Measurements from ENCODE around the gene SPAAR. TPM values are rescaled to one million over a fixed set of nuclear protein-coding genes. Genes with fewer than 3 reads are reported as not detected.

Gene SPAAR
- total RNA-seq, 1 donor from 2014 or later, result 0.49 TPM

DNA sequence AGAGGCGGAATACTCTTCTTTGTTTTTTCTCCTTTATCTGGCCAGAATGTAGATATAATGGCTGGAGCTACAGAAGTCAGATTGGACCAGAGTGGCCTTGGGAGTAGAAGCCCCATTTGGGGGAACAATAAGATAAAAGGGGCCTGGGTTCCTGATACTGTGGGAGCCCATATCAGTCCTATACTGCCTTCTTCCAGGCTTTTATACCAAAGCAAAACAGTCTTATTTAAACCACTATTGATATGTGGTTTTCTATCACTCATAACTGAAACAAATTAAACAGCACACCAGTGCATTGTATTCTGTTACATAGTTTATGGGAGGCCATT lies 14.3 kb downstream of the SPAAR start:
- Histone ChIP-seq H3K4me1 (peaks cover 16% of the 10 kb centered on the region), H3K9me3 (no peaks in the 10 kb centered on the region), H3K27ac (peak overlapping the region; percentile 56), H3K4me3 (no peak overlapping the region), H3K27me3 (no peaks in the 10 kb centered on the region), H3K36me3 (no peaks in the 10 kb centered on the region)
- intact Hi-C loops (cut with DNase I), result no loop called here
- no peak for DNase-seq (ENCODE audit: extremely low spot score in 2 of 2)
- no peak for TF ChIP-seq POLR2AphosphoS5 (IDR thresholded peaks at IDR 0.05; ENCODE audit: insufficient read depth in 1 of 2, low read depth in 1 of 2)
- no peak for TF ChIP-seq POLR2A (IDR thresholded peaks at IDR 0.05)
- TF ChIP-seq, protein P1, sequence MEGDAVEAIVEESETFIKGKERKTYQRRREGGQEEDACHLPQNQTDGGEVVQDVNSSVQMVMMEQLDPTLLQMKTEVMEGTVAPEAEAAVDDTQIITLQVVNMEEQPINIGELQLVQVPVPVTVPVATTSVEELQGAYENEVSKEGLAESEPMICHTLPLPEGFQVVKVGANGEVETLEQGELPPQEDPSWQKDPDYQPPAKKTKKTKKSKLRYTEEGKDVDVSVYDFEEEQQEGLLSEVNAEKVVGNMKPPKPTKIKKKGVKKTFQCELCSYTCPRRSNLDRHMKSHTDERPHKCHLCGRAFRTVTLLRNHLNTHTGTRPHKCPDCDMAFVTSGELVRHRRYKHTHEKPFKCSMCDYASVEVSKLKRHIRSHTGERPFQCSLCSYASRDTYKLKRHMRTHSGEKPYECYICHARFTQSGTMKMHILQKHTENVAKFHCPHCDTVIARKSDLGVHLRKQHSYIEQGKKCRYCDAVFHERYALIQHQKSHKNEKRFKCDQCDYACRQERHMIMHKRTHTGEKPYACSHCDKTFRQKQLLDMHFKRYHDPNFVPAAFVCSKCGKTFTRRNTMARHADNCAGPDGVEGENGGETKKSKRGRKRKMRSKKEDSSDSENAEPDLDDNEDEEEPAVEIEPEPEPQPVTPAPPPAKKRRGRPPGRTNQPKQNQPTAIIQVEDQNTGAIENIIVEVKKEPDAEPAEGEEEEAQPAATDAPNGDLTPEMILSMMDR (IDR thresholded peaks at IDR 0.05), result no peak

DNA sequence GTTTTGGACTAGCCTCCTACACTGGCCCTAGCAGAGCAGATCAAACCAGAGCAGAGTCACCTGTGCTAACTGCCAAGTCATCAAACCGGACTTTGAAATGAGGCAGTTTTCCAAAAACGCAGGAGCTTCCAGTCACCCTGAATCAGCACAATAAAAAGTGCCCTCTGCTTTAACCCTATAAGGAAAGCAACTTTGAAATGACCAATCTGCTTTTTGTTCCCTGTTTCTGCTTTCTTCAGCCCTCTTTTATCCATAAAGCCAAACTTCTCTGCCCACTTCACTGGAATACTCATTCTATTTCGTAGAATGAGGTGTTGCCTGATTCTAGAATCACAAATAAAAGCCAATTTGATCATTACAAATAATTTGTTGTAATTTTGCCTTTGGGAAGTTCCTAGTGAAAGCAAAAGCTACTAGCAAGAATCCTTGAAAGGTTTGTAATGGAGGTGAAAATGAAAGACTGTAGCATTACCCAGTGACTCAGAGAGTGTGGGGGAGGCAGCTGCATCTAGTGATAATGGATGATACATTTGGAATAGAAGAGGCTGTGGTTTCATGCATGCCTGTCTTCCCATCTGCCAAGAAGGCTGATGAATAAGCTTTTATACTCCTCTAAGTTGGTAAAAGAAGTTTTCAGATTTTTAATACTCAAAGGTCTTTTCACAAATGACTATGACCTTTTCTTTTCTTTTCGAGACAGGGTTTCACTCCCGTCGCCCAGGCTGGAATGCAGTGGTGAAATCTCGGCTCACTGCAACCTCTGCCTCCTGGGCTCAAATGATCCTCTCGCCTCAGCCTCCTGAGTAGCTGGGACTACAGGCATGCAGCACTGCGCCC lies 14.9 kb downstream of the SPAAR start:
- no peak for DNase-seq (ENCODE audit: extremely low spot score in 2 of 2)
- no peaks in the 10 kb centered on the region for H3K36me3 ChIP-seq
- H3K4me1 ChIP-seq, result peaks cover 16% of the 10 kb centered on the region
- H3K4me3 ChIP-seq, result no peak overlapping the region
- peak overlapping the region; percentile 56 for H3K27ac ChIP-seq
- intact Hi-C loops (cut with DNase I), result no loop called here
- no peaks in the 10 kb centered on the region for H3K9me3 ChIP-seq
- peak in 1 of 2 donors; percentile 24 for TF ChIP-seq POLR2AphosphoS5 (IDR thresholded peaks at IDR 0.05; ENCODE audit: insufficient read depth in 1 of 2, low read depth in 1 of 2)
- TF ChIP-seq, protein P1 (IDR thresholded peaks at IDR 0.05), result no peak
- no peaks in the 10 kb centered on the region for H3K27me3 ChIP-seq

DNA sequence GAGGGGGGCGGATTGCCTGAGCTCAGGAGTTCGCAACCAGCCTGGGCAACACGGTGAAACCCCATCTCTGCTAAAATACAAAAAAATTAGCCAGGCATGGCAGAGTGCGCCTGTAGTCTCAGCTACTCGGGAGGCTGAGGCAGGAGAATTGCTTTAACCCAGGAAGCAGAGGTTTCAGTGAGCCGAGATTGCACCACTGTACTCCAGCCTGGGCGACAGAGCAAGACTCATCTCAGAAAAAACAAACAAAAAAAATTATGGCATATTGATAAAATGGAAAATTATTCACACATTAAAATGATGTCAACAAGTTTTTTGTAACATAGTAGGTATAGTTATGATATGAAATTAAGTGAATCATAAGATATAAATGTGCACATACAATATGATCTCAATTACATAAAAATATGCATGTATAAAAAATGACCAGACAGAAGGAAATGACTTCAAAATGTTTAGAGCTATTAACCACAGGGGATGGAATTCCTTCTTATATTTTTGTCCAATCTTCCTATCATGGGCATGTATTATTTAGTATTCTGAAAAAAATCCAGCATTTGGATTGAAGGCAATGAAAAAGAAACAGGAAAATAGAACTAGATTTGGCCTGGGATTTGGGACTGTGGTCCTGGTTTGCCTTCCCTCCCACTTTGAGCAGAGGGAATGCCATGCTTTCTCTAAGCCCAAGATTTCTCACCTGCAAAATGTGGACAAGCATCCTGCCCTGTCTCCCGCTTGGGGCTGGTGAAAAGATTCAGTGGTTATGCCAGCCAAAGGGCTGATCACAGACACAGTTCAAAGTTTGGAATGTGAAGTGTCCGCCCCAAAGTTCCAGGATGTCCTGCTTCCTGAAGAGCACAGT lies 19.5 kb downstream of the SPAAR start:
- no peaks in the 10 kb centered on the region for H3K27me3 ChIP-seq
- TF ChIP-seq POLR2AphosphoS5 (IDR thresholded peaks at IDR 0.05; ENCODE audit: insufficient read depth in 1 of 2, low read depth in 1 of 2) (no peak), POLR2A (IDR thresholded peaks at IDR 0.05) (no peak)
- TF ChIP-seq, protein P1 (IDR thresholded peaks at IDR 0.05), result no peak
- intact Hi-C loops (cut with DNase I), result no loop called here
- H3K4me1 ChIP-seq, result peaks cover 11% of the 10 kb centered on the region
- no peak for DNase-seq (ENCODE audit: extremely low spot score in 2 of 2)
- no peaks in the 10 kb centered on the region for H3K9me3 ChIP-seq
- H3K36me3 ChIP-seq, result no peaks in the 10 kb centered on the region
- no peak overlapping the region for H3K4me3 ChIP-seq
- H3K27ac ChIP-seq, result no peak overlapping the region

DNA sequence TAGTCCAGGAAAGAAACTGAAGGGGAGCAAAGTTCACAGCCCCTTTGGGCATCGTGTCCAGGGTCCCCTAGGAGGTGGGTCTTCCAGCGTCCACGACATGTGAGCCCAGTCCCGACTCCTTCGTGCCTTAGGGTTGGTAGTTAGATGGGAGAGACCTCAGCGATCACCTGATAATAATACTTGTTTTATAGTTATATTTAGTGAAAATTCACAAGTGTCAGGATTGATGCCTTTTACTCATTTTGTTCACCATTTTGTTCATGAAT lies 20.1 kb downstream of the SPAAR start:
- peaks cover 6% of the 10 kb centered on the region for H3K4me1 ChIP-seq
- intact Hi-C loops (cut with DNase I), result no loop called here
- H3K27me3 ChIP-seq, result no peaks in the 10 kb centered on the region
- H3K9me3 ChIP-seq, result no peaks in the 10 kb centered on the region
- H3K27ac ChIP-seq, result no peak overlapping the region
- no peak overlapping the region for H3K4me3 ChIP-seq
- TF ChIP-seq POLR2AphosphoS5 (IDR thresholded peaks at IDR 0.05; ENCODE audit: insufficient read depth in 1 of 2, low read depth in 1 of 2), result no peak
- TF ChIP-seq POLR2A (IDR thresholded peaks at IDR 0.05), result no peak
- TF ChIP-seq, protein P1 (IDR thresholded peaks at IDR 0.05), result no peak
- H3K36me3 ChIP-seq, result no peaks in the 10 kb centered on the region
- no peak for DNase-seq (ENCODE audit: extremely low spot score in 2 of 2)

DNA sequence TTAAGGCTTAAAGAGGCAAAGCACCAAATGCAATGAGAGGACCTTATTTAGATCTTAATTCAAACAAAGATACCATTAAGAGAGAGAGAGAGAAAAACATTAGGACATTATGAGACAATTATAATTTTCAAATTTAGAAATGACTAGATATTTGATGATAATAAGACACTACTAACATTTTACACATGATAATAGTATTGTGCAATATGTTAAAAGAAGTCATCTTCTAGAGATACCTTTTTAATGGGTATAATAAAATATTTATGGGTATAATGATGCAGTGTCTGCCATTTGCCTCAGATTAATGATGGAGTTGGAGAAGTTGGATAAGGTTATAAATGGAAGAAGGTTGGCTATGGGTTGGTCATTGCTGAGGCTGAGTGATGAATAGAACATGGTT lies 21.2 kb downstream of the SPAAR start:
- no peak for DNase-seq (ENCODE audit: extremely low spot score in 2 of 2)

More for the DNA sequence above, 21.2 kb downstream of the SPAAR start:
- Histone ChIP-seq H3K36me3 (no peaks in the 10 kb centered on the region), H3K4me1 (no peaks in the 10 kb centered on the region), H3K4me3 (no peak overlapping the region), H3K27ac (no peak overlapping the region), H3K9me3 (no peaks in the 10 kb centered on the region), H3K27me3 (no peaks in the 10 kb centered on the region)
- TF ChIP-seq POLR2AphosphoS5 (IDR thresholded peaks at IDR 0.05; ENCODE audit: insufficient read depth in 1 of 2, low read depth in 1 of 2) (no peak), POLR2A (IDR thresholded peaks at IDR 0.05) (no peak)
- TF ChIP-seq, protein P1 (IDR thresholded peaks at IDR 0.05), result no peak
- intact Hi-C loops (cut with DNase I), result no loop called here
